Kasumi-1 (cell line): ENCODE measurements around the gene IPPK.
"Not testable (repeated sequence)": the region's sequence is repeated elsewhere in the genome, so short reads cannot be mapped to it uniquely, and the experiment has no call there.

Experiments used
- DNase-seq, 2 experiments: peaks; one replicate each; lab custom pipeline; 2025; lab: John Stamatoyannopoulos, UW

IPPK gene

GRCh38 chr9:92638621-92639101 is 31.3 kb downstream of the IPPK start:
- no peak for DNase-seq

GRCh38 chr9:92637886-92638620 is 31.9 kb downstream of the IPPK start:
- DNase-seq: no peak

GRCh38 chr9:92637326-92637725 is 32.6 kb downstream of the IPPK start:
- no peak for DNase-seq

GRCh38 chr9:92636627-92637026 is 33.3 kb downstream of the IPPK start:
- DNase-seq: no peak

- DNase-seq: no peak
Measured at GRCh38 chr9:92635760-92636159, 34.2 kb downstream of the IPPK start.

GRCh38 chr9:92634712-92635605 is 35.0 kb downstream of the IPPK start:
- DNase-seq: peak; percentile 66

GRCh38 chr9:92633614-92634278 is 36.2 kb downstream of the IPPK start:
- DNase-seq: no peak

- DNase-seq: no peak
Measured at GRCh38 chr9:92632641-92633040, 37.3 kb downstream of the IPPK start.

- no peak for DNase-seq
Measured at GRCh38 chr9:92631452-92632343, 38.2 kb downstream of the IPPK start.

- no peak for DNase-seq
Measured at GRCh38 chr9:92627651-92628050, 42.3 kb downstream of the IPPK start.

GRCh38 chr9:92626484-92626883 is 43.4 kb downstream of the IPPK start:
- no peak for DNase-seq

GRCh38 chr9:92623936-92624335 is 46.0 kb downstream of the IPPK start:
- not testable (repeated sequence) for DNase-seq

GRCh38 chr9:92620845-92621244 is 49.1 kb downstream of the IPPK start:
- DNase-seq: no peak

GRCh38 chr9:92619601-92620300 is 50.2 kb downstream of the IPPK start:
- no peak for DNase-seq

- DNase-seq: no peak
Measured at GRCh38 chr9:92618633-92619225, 51.2 kb downstream of the IPPK start.

GRCh38 chr9:92617951-92618510 is 51.9 kb downstream of the IPPK start:
- no peak for DNase-seq

GRCh38 chr9:92617195-92617813 is 52.6 kb downstream of the IPPK start:
- DNase-seq: no peak

- no peak for DNase-seq
Measured at GRCh38 chr9:92616655-92617111, 53.2 kb downstream of the IPPK start.

- DNase-seq: no peak
Measured at GRCh38 chr9:92616199-92616641, 53.7 kb downstream of the IPPK start.
